ENCODE results near the gene PAGR1.
"Not testable (repeated sequence)": the region's sequence is repeated elsewhere in the genome, so short reads cannot be mapped to it uniquely, and the experiment has no call there.

PAGR1 gene

DNA sequence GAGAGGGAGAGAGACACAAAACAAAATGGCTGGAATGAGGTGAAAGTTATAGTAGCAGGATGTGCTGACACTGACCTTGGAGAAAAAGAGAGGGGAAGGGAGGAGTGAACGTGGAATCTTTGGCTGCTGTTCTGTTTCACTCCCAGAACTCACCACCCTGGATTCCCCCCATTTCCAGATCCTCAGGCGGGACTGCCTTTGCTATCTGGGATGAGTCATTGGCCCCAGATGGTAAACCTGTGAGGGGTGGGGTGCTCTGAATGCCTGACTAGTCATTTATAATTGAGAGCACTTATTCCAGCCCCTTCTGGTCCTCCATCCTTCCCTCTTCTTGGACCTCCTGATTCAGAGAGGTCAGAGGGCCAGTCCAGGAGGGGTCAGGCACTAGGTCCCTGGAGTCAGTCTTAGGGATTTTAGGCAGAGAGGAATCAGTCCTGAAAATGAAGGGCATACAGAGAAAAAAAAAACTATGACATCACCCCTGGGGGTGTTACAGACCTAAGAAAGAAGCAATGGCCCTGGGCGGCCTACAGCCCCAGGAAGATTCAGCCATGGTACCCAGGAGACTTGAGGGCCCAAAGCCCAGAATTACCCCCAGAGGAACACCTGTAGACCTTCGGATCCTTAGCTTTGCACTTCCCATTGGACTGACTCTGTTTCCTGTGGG is 40.1 kb upstream of the PAGR1 start:
- no peak overlapping the region for H3K4me3 ChIP-seq (ENCODE audit: low read depth, low read length)
- TF ChIP-seq, protein P1, sequence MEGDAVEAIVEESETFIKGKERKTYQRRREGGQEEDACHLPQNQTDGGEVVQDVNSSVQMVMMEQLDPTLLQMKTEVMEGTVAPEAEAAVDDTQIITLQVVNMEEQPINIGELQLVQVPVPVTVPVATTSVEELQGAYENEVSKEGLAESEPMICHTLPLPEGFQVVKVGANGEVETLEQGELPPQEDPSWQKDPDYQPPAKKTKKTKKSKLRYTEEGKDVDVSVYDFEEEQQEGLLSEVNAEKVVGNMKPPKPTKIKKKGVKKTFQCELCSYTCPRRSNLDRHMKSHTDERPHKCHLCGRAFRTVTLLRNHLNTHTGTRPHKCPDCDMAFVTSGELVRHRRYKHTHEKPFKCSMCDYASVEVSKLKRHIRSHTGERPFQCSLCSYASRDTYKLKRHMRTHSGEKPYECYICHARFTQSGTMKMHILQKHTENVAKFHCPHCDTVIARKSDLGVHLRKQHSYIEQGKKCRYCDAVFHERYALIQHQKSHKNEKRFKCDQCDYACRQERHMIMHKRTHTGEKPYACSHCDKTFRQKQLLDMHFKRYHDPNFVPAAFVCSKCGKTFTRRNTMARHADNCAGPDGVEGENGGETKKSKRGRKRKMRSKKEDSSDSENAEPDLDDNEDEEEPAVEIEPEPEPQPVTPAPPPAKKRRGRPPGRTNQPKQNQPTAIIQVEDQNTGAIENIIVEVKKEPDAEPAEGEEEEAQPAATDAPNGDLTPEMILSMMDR (IDR thresholded peaks at IDR 0.05; ENCODE audit: low read depth, low read length, missing control alignments), result no peak
- no peak for DNase-seq (ENCODE audit: low read depth)

DNA sequence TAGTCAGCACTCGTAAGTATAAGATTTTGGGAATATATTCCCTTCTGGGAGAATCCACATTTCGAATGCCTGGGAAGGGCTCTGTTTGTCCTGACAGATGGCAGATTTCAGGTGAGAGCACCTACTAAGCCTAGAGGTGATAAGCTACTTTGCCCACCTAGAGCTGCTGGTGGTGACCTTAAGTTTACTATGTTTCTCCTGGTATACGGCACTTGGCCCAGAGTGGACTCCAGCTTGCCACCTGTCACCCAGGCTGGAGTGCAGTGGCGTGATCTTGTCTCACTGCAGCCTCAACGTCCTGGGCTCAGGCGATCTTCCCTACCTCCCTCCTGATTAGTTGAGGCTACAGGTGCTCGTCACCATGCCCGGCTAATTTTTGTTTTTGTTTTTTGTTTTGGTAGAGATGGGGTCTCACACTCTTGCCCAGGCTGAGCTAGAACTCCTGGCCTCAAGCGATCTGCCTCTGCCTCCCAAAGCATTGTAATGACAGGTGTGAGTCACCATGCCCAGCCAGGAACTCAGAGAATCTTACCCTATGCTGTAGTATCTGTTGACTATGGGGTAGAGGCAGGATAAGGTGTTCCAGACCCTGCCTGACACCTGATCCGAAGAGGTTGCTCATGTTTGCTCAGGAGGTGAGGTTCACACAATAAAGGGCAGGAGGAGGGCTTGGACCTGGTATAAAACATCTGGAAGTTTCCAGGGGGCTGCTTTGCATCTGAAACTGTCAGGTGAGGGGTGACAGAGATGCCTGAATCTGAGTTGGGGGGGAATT is 38.2 kb upstream of the PAGR1 start, which contains the start of gene ZG16:
ZG16 (plus strand) TSS at position 681 of the 775 bp plus-strand sequence. CDS start 1,011 bp downstream, outside the sequence.
- no peak within 1 kb of the TSS for H3K4me3 ChIP-seq (ENCODE audit: low read depth, low read length)
- no peak for DNase-seq (ENCODE audit: low read depth)
- TF ChIP-seq, protein P1 (IDR thresholded peaks at IDR 0.05; ENCODE audit: low read depth, low read length, missing control alignments), result no peak

DNA sequence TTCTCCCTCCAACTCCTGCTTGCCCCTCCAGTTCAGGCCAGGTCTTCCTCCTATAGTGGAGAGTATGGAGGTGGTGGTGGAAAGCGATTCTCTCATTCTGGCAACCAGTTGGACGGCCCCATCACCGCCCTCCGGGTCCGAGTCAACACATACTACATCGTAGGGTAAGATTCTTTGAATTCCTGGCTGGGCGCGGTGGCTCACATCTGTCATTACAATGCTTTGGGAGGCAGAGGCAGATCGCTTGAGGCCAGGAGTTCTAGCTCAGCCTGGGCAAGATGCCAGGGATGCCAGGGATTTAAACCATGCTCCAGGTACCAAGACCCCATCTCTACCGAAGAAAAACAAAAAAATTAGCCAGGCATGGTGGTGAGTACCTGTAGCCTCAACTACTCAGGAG is 36.5 kb upstream of the PAGR1 start:
- no peak overlapping the region for H3K4me3 ChIP-seq (ENCODE audit: low read depth, low read length)

GRCh38 chr16:29783094-29783953 is 32.6 kb upstream of the PAGR1 start:
- DNase-seq (ENCODE audit: low read depth); H3K4me3 ChIP-seq (ENCODE audit: low read depth, low read length): not testable (repeated sequence)

More for the DNA sequence above, 36.5 kb upstream of the PAGR1 start:
- TF ChIP-seq, protein P1 (IDR thresholded peaks at IDR 0.05; ENCODE audit: low read depth, low read length, missing control alignments), result no peak
- no peak for DNase-seq (ENCODE audit: low read depth)

DNA sequence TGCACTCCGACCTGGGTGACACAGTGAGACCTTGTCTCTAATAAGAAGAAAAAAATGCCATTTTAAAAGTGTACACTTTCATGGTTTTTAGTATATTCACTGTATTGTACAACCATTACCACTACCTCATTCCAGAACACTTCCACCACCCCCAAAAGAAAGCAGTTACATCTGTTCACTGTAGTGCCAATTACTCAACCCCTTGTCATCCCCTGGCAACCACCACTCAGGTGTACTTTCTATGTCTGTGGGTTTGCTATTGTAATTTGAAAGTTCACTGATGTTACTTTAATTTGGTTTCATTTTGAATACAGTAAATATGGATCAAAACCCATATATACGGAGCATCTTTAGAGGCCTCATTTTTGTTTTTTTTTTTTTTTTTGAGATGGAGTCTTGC is 31.8 kb upstream of the PAGR1 start:
- DNase-seq (ENCODE audit: low read depth), result no peak
- TF ChIP-seq, protein P1 (IDR thresholded peaks at IDR 0.05; ENCODE audit: low read depth, low read length, missing control alignments), result no peak
- no peak overlapping the region for H3K4me3 ChIP-seq (ENCODE audit: low read depth, low read length)

GRCh38 chr16:29784901-29785500 is 31.0 kb upstream of the PAGR1 start:
- no peak overlapping the region; the same call in 1 of the 2 replicates for H3K4me3 ChIP-seq (ENCODE audit: low read depth, low read length)
- DNase-seq (ENCODE audit: low read depth), result no peak
- TF ChIP-seq, protein P1 (IDR thresholded peaks at IDR 0.05; ENCODE audit: low read depth, low read length, missing control alignments), result peak; percentile 82

- H3K4me3 ChIP-seq (ENCODE audit: low read depth, low read length); DNase-seq (ENCODE audit: low read depth): not testable (repeated sequence)
Observed at GRCh38 chr16:29787155-29787554, 28.8 kb upstream of the PAGR1 start.

Data from GM12864 (cell line).